Measurements from ENCODE around the gene ACSS3.

The ACSS3 gene

GRCh38 chr12:81303935-81304334 lies 226.1 kb downstream of the ACSS3 start:
- no peak for DNase-seq
